ENCODE measurements around the gene CLDN34.

CLDN34 gene

DNA sequence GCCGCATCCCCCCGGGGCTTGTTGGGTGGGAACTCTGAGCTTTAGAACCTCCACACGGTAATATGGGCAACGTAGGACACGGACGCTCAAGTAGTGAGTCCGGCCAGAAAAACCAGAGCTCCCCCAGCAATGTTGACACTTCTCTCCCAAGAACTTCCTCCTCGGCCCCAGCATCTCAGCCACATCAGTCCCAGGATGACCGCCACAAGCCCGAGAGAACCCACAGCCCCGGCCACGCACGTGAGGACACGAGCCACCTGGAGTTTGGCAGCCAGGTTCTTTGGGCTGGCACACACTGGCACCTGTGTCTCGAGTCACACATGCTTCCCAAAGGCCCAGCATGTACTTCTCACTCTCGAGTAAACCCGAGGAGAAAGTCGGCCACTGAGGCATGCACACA, 16.3 kb downstream of the CLDN34 start:
- no peak for FAIRE-seq

DNA sequence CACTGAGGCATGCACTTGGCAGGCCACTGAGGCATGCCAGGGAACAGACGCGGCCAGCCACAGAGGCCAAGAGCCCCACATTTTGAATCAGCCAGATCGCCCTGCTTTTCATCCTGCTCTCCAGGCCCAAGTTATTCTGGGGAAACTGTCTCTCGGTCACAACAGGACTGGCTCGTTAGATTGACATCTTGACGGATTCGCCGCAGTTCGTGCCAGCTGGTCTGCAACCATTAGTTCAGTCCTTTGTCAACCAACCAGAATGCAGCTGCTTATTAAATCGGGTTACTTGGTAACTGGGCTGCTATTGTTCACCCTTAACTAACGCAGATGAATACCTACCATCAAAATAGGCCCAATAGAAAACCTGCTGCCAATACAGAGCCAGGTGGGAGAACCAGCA, 16.7 kb downstream of the CLDN34 start:
- no peak for FAIRE-seq

DNA sequence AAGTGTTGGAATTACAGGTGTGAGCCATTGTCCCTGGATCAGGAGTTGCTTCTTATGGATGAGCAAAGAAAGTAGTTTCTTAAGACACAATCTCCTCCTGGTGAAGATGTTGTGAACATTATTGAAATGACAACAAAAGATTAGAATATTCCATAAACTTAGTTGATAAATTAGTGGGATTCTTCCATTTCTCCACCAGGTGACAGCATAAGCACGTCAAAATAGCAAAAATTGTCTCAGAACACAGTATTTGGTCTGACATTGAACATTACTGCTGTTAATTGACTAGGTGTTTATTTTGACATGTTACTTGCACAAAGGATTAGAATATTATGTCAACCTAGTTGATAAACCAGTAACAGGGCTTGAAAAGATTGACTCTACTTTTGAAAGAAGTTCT, 21.6 kb downstream of the CLDN34 start:
- no peak for FAIRE-seq

DNA sequence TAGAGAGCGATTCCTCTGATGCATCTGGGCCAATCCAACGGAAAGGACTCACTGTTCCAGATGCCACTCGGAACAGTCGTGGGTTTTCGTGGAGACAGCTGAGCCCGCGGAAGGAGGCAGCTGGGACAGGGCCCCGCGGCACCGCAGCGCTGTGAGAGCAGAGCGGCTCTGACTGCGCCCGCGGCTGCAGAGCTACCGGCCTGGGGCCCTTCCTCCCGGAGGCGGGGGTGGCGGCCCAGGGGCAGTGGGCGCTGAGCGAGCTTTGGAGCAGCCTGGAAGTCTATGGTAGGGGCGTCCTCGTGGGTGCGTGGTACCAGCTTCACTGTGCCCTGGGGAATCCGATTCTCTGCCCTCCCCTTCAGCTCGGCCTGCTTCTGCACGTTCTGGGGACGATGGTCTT, 24.9 kb downstream of the CLDN34 start:
- FAIRE-seq, result no peak

DNA sequence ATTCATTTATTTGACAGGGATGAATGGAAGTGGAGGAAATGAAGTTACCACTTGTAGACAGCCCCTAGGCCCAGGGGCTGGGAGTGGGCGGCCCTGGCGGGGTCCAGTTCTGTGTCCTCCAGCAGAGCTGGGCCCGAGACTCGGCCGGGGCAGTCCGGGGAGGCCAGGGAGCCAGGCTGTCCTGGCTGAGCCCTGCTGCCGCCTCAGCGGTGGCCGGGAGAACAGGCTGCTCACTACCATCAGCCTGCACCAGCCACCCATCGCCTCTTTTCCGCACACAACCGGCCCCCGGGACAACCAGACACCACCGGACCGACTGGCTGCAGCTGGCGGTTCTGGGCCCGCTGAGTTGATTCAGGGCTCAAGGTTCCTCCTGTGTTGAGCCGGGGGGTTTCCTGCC, 25.6 kb downstream of the CLDN34 start:
- no peak for FAIRE-seq

DNA sequence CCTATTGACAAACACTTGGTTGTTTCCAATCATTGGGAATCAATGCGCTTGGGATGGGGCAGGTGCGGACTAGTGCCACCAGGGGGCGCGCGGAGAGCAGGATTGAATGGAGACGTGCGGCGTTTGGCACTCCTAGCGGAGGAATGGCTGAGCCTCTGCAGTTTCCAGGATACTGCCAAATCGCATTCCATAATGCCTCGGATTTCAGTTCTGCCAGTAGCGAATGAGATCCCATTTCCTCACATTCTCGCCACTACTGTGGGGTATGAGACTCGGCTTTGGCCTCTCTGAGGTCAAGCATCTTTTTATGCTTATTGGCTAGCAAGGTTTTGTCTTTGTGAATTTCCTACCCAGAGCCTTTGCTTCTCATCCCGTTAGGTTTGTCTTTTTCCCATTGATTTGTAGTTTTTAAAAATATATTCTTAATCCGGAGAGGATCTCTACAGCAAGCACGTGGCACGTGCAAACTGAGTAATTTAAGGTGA, 28.7 kb downstream of the CLDN34 start:
- FAIRE-seq, result no peak

DNA sequence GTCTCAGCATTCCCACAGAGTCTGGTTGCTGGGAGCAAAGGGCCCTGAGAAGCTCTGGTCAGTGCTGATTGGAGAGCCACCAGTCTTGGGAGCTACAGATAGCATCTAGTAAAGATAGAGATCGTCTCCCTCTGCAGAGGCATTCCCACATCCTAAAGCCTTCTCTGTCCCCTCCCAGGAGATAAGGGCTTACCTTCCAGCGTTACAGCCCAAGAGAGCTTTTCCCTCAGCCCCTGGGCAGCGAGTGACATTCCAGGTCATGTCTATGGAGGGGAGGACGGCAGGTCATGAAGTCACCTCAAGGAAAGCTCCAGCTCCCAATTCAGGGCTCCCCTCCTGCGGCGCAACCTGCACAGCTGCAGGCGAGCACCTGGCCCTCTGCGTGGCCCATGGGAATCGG, 29.9 kb downstream of the CLDN34 start:
- no peak for FAIRE-seq

DNA sequence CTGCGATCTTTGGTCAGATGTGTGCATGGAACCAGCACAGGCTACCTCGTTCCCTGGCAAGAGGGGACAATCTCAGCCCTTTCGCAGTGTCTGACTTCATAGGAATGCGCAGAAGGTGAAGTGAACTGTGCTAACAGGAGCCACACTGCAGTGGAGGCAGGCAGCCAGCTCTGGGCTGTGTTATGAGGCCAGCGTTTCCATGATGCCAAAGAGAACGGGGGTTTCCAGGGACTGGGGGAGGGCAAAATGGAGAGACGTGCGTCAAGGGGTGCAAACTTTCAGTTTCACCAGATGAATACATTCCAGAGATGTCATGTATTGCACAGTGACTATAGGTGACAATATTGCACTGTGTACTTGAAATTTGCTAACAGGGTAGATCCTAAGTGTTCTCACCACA, 30.4 kb downstream of the CLDN34 start:
- no peak for FAIRE-seq

DNA sequence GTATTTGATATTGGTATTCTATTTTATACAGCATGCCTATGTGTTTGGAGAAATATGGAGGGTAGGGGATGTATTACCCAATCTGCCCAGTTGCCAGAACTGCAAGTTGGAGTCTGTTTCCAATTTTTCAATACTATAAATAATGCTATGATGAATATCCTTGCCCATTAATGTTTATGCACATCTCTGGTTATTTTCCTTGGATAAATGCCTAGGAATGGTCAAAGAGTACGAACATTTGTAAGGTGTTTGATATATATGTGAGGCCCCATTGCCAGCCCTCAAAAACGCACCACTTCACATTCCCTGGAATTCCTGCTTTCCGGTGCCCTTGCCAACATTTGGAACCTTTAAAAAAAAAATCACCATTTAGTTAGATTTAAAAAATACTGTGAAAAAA, 34.3 kb downstream of the CLDN34 start:
- FAIRE-seq, result no peak

DNA sequence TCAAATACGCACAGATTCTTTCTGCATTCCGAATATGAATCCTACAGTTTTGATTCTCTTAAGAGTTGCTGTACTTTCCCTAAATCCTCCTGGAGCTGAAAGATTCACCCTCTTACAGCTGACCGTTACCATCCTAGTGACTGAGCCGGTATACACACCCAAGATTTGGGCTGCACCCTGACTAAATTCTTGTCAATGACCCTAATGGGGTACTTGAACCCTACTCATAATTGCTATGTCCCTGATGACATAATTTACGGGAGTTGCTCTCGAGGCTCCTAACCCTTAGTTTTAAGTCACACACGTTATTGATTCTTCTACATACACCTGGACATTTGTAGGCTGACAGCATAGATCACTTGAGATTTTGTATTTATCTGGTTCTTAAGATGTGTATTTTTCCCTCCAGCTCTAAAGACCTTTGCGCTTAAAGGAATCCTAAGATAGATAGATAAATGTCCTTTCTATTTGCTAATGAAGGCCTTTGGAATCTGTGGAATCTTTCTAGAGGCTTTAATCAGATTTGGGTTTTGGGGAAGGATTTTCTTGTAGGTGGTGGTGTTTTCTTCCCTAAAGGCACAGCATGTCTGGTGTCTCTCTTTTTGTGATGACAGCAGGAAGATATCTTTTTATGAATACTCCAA, 37.8 kb downstream of the CLDN34 start:
- FAIRE-seq, result no peak

DNA sequence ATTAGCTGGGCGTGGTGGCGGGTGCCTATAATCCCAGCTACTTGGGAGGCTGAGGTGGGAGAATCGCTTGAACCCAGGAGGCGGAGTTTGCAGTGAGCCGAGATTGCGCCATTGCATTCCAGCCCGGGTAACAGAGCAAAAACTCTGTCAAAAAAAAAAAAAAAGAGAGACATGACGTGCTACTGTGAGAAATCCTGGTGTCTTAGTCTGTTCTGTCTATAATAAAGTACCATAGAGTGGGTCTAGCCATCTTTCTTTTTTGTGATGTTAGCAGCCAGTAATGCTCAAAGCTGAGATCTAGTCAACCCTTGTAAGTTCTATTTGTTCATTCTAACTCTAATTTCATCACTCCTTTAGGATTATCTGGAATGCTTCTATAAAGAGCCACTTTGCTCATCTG, 38.9 kb downstream of the CLDN34 start:
- FAIRE-seq, result no peak

DNA sequence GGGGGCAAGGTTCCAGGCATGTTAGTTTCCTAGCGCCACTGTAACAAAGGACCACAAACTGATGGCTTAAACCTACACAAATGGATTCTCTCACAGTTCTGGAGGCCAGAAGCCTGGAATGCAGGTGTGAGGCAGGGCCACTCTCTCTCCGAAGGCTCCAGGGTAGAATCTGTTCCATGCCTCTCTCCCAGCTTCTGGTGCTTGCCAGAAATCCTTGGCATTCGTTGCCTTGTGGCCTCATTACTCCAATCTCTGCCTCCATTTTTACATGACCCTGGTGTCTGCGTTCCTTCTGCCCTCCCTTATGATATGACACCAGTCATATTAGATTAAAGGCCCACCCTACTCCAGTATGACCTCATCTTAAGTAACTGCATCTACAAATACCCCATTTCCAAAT, 39.6 kb downstream of the CLDN34 start:
- no peak for FAIRE-seq

DNA sequence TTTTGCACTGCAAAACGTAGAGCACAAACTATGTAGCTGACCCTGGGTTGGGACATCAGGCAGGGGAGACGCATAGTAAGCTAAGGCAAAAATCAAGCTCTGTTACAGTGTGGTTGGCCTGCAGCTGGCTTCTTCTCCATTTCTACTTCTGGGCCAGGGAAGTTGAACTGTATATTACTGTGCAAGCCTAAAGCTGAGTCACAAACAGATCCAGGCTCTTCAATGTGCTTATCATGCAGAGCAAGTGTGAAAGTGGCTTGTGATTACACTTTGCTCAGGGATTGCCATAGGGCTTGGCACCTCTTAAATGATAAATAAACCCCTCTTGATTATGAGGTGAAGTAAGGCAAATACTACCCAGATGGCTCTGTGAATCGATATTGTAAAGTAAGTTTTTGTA, 40.5 kb downstream of the CLDN34 start:
- no peak for FAIRE-seq

DNA sequence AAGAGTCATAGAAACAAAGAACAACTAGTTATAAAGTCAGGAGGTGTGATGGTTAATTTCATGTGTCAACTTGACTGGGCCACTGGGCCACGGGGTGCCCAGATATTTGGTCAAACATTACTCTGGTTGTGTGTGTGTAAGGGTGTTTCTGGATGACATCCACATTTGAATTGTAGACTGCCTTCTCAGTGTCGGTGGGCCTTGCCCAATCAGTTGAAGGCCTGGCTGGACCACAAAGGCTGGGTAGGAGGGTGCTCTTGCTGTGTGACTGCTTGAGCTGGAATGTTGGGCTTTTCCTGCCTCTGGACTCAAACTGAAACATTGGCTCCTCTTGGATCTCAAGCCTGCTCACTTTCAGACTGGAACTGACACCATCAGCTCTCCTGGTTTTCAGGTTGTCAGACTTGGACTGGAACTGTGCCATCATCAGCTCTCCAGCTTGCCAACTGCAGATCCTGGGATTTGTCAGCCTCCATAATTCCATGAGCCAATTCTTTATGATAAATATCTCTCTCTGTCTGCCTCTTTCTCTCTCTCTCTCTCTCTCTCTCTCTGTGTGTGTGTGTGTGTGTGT, 41.4 kb downstream of the CLDN34 start:
- FAIRE-seq, result no peak

DNA sequence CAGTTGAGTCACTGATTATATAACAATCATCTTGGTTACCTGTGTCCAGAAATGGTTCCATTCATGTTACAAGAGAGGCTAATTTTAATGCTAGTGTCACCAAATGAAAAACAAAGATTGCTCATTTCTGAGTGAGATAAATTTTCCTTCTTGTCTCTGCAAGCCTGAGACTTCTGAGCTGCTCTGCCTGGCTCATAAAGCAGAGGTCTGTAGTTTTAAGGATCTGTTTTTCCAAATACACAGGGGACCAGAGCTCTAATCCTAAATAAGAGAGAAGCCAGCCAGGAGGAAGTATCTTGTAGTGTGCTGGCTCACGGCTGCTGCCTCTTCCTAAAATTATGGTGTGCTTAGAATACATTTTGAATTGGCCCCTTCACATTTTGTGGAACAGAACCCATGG, 42.6 kb downstream of the CLDN34 start:
- no peak for FAIRE-seq

DNA sequence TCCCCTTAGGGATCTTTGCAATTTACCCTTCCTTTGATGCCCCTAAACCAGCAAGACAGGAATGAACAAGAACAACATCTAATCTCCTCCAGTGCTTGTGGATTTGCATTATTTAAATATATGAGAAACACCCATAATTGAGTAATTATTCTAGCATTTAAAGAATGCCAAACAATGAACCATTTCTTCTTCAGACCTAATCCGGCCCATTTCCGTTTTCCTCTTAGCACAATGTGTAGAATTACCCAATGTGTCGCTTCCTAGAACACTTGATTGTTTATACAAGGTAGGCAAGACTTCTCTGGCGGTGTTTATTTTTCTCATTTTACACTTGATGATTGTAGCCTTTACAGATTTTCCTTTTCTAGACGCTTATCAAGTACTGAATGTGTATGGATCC, 43.5 kb downstream of the CLDN34 start:
- FAIRE-seq, result no peak

DNA sequence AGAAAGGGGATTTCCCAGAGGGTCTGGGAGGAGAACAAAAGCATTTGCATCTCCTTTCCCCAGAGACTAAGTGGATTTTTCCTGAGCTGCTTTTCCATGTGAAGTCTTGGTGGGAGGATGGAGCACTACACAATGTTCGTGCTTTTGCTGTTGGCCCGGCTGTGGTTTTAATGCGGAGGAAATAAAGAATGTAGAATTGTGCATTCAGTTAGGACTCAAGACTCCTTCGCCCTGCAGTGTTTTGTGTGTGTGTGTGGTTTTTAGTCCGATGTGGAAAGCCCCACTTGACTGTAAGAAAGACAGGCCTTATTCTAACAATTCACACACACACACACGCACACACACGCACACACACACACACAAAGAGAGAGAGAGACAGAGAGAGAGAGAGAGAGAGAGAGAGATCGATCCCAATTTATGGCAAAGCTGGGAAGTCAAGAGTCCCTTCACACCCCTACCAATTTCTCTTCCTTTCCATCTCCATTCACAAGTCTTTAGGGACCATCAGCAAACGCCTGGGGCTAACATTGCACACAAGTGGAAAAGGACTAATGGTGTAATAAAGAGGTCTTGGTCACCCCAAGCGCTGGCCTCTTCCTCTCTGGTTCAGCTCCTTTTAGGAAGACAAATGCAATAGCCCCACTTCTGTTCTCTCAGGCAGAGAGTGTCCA, 44.2 kb downstream of the CLDN34 start:
- no peak for FAIRE-seq

DNA sequence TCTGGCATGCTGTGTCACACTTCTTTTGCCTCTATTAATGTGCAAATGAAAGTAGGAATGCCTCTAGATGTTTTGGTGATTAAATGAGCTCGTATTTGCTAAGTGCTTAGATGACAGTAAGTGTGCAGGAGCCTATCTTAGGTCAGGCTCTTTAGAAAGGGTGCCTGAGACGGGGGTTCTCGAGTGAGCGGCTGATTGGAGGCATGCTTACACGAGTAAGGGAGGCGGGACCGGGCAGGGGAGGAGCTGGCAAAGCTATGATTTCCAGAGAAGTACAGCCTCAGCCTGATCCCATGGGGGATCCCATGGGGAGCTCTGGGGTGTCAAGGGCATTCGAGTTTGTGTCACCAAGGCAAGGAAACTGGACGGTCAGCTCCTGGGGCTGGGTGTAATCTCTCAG, 44.8 kb downstream of the CLDN34 start:
- FAIRE-seq, result no peak

DNA sequence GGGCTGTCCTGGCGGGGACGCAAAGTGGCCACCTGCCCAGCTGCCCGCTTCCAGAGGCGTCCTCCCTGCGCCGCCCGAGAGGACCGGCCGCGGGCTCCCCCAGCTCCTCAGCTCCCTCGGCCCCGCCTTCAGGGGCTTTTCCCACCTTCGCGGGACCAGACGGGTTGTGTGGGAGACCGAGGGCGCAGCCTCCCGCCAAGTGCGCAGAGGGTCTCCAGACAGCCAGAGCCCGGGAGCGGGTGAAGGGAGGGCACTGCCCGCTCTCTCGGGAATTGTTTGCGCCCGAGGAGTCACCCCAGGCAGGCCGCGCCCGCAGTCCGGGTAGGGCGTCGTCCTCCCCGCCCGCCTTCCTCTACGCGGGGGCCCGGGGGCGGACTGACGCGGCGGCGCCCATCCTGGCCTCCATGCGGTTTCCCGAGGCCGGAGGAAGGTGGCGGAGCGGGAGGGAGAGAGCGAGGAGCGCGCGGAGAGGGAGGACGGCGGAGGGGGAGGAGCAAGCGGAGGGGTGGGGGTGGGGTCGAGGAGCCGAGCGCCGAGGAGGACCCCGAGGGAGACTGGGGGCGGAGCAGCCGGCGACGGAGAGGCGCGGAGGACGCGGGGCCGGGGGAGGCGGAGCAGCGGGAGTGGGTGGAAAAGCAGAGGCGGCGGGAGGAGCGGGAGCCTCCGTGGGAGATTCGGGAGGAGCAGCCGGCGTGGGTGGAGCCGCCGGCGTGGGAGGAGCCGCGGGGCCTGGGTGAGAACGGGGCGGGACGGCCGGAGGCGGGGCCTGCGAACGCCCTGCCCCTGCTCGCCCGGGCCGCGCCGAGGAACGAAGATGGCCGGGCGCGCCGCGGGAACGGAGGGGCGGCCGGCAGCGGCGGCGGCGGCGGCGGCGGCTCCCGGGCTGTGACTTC, 47.5 kb downstream of the CLDN34 start:
- no peak for FAIRE-seq

DNA sequence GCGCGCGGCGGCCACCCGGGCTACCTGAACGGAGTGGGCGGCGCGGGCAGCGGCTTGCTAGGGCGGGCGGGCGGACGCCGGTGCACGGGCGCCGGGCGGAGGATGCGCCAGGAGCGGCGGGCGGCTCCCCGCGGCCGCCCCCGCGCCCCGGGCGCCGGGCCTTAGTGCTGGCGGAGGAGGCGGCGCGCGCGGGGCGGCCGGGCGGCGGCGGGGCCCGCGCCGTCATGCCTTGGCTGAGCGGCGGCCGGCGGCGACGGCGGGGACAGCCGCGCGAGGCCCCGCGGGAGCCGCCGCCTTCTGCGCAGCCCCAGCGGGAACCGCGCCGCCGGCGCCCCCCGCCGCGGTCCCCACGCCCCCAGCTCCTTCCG, 48.2 kb downstream of the CLDN34 start:
- FAIRE-seq, result no peak

DNA sequence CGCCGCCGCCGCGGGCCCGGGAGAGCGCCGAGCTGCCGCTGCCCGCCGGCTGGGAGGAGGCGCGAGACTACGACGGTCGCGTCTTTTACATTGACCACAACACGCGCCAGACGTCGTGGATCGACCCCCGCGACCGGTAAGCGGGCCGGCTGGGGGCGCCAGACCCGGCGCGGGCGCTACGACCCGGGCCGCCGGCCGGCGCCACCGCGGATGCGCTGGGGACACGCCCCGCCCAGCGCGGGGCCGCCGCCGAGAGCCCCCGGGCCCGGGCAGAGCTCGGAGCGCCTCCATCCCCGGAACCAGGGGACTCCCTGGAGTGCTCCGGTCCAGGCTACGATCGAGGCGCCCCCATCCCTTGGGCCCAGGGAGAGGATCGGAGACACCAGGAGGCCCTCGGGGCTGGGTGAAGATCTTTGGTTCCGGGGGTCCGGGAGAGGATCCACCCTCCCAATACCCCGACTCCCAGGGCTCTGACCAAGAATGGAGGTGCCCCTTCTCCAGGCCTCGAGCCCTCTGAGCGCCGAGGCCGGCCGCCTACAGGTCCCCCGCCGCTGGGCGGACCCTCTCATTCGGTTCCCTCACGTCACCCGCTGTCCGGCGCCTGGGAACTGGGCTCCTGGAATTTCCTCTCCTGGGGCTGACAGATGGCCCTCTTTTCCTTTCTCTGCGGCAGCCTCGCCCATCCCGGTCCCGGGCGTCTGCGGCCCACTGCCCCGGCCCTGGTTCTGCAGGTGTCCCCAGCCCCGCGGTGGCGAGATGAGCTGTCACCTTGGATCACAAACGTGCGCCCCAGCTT, 48.8 kb downstream of the CLDN34 start:
- no peak for FAIRE-seq

DNA sequence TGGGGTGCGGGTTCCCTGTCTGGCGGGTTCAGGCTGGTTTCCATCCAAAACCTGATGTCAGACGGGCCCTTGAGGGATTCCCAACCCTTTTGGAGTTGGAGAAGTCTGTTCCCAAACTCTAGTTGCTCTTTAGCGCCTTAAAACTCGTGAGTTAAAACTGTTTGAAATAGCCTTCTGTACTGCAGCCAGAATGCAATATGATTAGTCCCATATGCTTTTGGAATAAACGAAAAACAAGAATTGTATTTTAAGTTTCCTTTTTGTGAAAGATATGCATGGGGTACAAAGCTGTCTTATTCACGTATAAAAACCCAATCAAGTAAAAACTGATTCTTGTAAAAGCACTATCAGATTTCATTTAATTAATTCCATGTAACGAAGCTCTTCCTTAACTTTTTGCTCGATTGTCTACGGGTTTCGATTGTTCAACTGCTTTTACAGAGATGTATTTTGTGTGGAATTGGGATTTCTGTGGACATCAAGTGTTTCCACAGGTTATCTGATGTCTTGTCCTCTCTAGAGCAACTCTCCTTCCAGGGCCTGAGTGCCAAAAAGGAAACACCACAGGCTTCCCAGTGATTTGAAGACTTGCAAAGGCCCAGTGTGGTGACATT, 49.5 kb downstream of the CLDN34 start:
- FAIRE-seq, result peak; percentile 59

Data from endometrium (tissue), 2 donors.